ENCODE measurements around the gene GDF10.

GDF10 gene

DNA sequence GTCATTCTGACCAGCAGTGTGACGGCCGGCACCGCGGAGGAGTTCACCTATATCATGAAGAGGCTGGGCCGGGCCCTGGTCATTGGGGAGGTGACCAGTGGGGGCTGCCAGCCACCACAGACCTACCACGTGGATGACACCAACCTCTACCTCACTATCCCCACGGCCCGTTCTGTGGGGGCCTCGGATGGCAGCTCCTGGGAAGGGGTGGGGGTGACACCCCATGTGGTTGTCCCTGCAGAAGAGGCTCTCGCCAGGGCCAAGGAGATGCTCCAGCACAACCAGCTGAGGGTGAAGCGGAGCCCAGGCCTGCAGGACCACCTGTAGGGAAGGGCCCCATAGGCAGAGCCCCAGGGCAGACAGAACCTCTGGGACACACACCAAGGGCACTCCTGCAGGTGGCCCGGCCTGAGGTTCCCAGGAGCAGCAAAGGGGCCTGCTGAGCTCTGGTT is 57.2 kb downstream of the GDF10 start:
- DNase-seq: no peak

DNA sequence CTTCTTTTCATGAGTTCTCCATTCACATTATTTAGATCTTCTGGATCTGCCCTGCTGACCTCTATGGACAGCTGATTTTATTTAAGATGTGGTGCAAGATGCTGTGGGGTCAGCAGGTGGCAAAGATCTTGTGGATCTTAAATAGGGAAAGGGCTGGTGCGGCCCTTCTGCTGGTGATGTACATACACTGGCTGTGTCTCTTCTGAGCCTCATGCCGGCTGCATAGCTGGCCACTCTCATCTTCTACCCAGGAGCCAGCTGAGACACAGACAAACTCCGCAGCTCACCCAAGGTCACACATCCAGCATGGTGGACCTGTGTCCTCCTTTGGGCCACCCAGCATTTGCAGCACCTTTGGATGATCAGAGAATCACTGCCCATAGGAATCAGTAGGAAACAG is 57.9 kb downstream of the GDF10 start:
- no peak for DNase-seq

DNA sequence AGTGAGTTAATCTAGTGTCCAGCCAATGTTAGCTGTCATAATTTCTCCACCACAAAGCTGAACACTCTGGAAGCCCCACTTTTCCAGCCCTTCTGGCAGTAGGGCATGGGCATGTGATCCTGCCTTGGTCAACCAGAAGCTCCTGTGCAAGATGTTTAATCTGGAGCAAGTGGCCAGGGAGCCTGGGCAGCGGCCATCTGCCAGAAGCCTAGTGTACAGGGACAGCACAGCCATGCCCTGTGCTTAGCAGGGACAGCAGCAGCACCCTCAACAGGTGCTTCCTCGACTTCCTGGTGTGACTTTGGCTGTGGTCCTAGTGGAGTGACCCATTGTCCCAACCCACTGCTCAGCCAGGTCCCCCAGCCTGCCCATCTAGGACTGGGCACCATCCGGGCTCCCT is 58.5 kb downstream of the GDF10 start:
- no peak for DNase-seq

DNA sequence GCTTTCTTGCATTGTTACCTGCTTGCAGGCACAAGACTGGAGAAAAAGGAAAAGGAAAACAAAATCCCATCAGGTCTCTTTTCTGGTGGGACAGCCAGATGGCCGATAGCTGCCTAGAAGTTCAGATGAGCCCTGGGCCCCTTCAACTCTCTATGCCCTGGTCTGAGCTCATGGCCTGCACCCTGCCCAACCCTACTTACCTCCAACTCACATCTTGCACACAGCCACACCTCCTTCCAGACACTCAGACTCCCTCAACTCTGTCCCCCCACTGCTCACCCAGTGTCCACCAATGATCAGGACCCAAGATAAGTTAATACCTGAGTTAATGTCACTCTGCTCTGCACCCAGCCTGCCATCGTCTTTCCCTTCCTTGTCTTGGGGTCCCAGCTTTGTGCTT is 59.1 kb downstream of the GDF10 start:
- DNase-seq: no peak

DNA sequence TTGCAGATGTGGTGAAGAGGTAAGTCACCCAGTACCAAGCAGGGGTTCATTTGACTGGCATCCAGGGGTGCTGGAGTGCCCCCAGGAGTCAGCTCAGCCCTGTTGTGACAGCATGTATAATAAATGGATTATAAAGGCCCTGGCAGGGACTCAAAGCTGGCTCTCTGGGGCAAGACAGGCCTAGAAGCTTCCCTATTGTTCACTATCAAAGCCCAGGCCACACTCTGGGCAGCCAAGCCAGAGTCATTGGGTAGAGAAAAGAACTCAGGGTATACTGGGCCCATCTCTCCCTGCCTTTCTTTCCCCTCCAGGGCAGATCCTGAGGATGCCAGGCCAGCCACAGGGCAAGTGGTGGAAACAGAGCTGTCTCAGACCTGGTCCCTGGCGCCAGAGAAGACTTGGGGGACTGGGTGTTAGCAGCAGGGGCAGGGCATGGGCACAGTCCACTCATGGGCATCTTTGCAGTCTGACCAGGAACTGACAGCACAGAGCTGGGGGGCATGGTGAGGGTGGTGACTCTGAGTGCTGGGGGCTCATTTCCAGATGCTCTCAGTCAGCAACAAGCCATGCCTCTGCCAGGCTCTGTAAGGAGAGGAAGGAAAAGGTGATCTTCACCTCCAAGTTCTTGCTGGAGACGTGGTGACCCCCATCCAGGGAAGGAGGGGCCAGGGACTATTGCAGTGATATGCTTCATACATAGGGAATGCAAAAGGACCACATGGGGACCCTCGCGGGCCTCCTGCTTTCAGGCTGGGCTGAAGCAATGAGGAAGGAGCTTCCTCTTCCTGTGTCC is 59.8 kb downstream of the GDF10 start:
- no peak for DNase-seq

DNA sequence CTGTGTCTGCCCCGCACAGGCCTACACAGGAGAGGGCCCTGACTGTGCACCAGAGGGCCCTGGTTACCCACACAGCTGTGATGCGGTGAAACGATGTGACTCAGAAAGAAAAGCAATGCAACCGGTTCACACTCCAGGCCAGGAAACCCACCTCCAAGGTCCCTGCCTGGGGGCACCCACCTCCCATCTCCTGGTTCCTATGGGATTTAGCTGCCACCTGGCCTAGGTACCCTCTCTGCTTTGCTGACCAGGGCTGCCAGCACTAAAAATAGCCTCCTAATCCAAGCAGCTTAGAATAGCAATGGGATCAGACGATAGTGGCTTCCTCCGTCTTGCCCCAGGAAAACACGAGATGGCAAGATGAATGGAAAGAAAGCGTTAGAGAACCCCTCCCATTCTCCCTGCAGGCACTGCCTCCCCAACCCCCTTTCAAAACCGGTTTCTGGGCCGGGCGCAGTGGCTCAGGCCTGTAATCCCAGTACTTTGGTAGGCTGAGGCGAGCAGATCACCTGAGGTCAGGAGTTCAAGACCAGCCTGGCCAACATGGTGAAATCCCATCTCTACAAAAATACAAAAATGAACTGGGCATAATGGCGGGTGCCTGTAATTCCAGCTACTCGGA is 60.5 kb downstream of the GDF10 start:
- no peak for DNase-seq

DNA sequence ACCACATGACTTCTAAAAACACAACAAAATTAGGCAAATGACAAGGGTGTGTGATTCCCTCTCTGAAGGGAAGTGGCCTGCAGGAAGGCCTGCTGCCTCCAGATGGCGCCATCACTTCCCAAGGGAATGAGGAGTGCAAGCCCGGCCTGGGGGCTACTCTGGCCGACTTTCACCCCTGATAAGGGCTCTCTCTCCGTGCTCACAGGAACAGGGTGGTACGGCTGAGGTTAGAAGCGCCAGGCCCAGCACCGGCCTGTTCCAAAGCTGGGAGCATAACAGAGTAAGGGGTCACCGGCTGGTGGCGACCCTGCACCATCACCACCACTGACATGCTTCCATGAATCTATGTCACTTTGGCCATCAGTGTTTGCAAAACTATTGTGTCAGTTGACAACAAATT is 61.3 kb downstream of the GDF10 start:
- DNase-seq: no peak

DNA sequence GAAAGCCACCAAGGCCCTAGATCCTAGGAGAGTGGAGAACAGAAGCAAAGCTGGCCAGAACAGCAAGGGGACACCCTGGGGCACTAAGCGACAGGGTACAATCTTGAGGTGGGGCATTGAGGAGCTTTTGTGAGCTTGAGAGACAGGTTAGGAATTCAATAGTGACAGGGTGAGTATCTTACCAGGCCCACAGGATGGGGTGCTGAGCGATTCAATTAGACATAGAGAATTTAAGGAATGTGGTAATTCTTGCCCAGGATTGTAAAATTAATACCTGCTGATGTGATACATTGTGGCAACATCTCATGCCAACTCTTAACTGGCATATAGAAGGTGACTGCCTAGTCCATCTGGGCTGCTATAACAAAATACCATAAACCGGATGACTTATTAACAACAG is 62.2 kb downstream of the GDF10 start:
- no peak for DNase-seq

All from activated gamma-delta T cell (primary cell).